OCI-LY1 (cell line): ENCODE measurements around the gene LRP5.

ENCODE experiments used
- EZH2 ChIP-seq: fragments of 200-600 bp; sonication (generic), shearing (Covaris generic); IDR thresholded peaks from 2 replicates; pipeline ENCODE4 v1.8.0; 2017; ENCODE audit warnings: borderline replicate concordance, mixed run types, mild to moderate bottlenecking, antibody characterized with exemption, low read length, moderate library complexity, mixed read lengths
- TF ChIP-seq, protein P1 (sequence below): fragments of 200-600 bp; sonication (generic), shearing (Covaris generic); IDR thresholded peaks from 2 replicates; pipeline ENCODE4 v1.5.1; 2017; ENCODE audit warnings: mild to moderate bottlenecking, antibody characterized with exemption, low read length, moderate library complexity, mixed read lengths

DNA sequence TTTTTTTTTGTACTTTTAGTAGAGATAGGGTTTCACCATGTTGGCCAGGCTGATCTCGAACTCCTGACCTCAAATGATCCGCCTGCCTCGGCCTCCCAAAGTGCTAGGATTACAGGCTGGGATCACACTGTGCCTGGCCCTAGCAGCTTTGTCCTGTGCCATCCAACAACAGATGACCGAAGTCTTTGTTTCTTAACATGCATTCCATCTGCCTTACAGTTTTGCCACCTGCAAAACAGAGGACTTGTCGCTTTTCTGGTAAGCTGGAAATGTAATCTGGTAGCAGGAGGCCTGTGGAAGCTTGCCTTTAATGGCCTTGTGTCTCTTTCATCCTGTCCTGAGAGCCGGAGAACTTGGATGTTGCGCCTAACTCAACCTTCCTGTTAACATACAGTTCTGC lies 89.5 kb downstream of the LRP5 start:
- TF ChIP-seq, protein P1, sequence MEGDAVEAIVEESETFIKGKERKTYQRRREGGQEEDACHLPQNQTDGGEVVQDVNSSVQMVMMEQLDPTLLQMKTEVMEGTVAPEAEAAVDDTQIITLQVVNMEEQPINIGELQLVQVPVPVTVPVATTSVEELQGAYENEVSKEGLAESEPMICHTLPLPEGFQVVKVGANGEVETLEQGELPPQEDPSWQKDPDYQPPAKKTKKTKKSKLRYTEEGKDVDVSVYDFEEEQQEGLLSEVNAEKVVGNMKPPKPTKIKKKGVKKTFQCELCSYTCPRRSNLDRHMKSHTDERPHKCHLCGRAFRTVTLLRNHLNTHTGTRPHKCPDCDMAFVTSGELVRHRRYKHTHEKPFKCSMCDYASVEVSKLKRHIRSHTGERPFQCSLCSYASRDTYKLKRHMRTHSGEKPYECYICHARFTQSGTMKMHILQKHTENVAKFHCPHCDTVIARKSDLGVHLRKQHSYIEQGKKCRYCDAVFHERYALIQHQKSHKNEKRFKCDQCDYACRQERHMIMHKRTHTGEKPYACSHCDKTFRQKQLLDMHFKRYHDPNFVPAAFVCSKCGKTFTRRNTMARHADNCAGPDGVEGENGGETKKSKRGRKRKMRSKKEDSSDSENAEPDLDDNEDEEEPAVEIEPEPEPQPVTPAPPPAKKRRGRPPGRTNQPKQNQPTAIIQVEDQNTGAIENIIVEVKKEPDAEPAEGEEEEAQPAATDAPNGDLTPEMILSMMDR: no peak
- TF ChIP-seq EZH2: no peak
